ENCODE results near the gene CD300H. TPM values are rescaled to one million over a fixed set of nuclear protein-coding genes. Genes with fewer than 3 reads are reported as not detected.
A peak's percentile ranks its signal among the peaks of the same experiment; 100 is the strongest.

CD300H gene
- total RNA-seq, 4 donors from 2014 or later, result not detected

- no peak overlapping the region for H3K27ac ChIP-seq
- DNase-seq (ENCODE audit: low spot score in 2 of 2), result no peak
- no peak overlapping the region for H3K4me3 ChIP-seq
- H3K4me1 ChIP-seq, result peaks cover 30% of the 10 kb centered on the region
- no peaks in the 10 kb centered on the region for H3K9me3 ChIP-seq
- 25% methylated on average over 1 of the region's 1 CpG for WGBS
- TF ChIP-seq CTCF (IDR thresholded peaks at IDR 0.05), result no peak
- TF ChIP-seq POLR2AphosphoS5 (IDR thresholded peaks at IDR 0.05), result no peak
- TF ChIP-seq EP300 (IDR thresholded peaks at IDR 0.05), result no peak
- no peak for TF ChIP-seq POLR2A (IDR thresholded peaks at IDR 0.05)
- H3K27me3 ChIP-seq, result peaks cover 12% of the 10 kb centered on the region
- no peaks in the 10 kb centered on the region for H3K36me3 ChIP-seq
Measured at GRCh38 chr17:74607221-74607620, 39.9 kb upstream of the CD300H start.

- DNase-seq (ENCODE audit: low spot score in 2 of 2), result no peak
- peaks cover 30% of the 10 kb centered on the region for H3K4me1 ChIP-seq
- WGBS, result 81% methylated on average over 4 of the region's 8 CpGs
- H3K27me3 ChIP-seq, result peaks cover 7% of the 10 kb centered on the region
- no peaks in the 10 kb centered on the region for H3K9me3 ChIP-seq
- no peaks in the 10 kb centered on the region for H3K36me3 ChIP-seq
- no peak overlapping the region for H3K4me3 ChIP-seq
- no peak for TF ChIP-seq CTCF (IDR thresholded peaks at IDR 0.05)
- H3K27ac ChIP-seq, result no peak overlapping the region
Measured at GRCh38 chr17:74606050-74606449, 38.7 kb upstream of the CD300H start.

GRCh38 chr17:74605361-74605760, 38.1 kb upstream of the CD300H start:
- H3K27ac ChIP-seq, result peak overlapping the region; percentile 87
- no peak overlapping the region for H3K4me3 ChIP-seq
- H3K9me3 ChIP-seq, result no peaks in the 10 kb centered on the region
- WGBS, result 13% methylated on average over 10 of the region's 10 CpGs
- peaks cover 4% of the 10 kb centered on the region for H3K27me3 ChIP-seq
- TF ChIP-seq CTCF (IDR thresholded peaks at IDR 0.05) (no peak), POLR2AphosphoS5 (IDR thresholded peaks at IDR 0.05) (peak in 1 of 3 donors; percentile 55)
- H3K36me3 ChIP-seq, result no peaks in the 10 kb centered on the region
- peak in 1 of 2 donors; percentile 77 for DNase-seq (ENCODE audit: low spot score in 2 of 2)
- H3K4me1 ChIP-seq, result peaks cover 30% of the 10 kb centered on the region

- no peak for DNase-seq (ENCODE audit: low spot score in 2 of 2)
- Histone ChIP-seq H3K4me1 (peaks cover 30% of the 10 kb centered on the region), H3K27ac (peak overlapping the region; percentile 87), H3K9me3 (no peaks in the 10 kb centered on the region), H3K4me3 (no peak overlapping the region), H3K36me3 (no peaks in the 10 kb centered on the region), H3K27me3 (no peaks in the 10 kb centered on the region)
- no peak for TF ChIP-seq CTCF (IDR thresholded peaks at IDR 0.05)
- TF ChIP-seq POLR2AphosphoS5 (IDR thresholded peaks at IDR 0.05), result no peak
- no peak for TF ChIP-seq EP300 (IDR thresholded peaks at IDR 0.05)
- TF ChIP-seq POLR2A (IDR thresholded peaks at IDR 0.05), result no peak
- WGBS, result 51% methylated on average over 10 of the region's 10 CpGs
Measured at GRCh38 chr17:74604761-74605160, 37.5 kb upstream of the CD300H start.

- H3K36me3 ChIP-seq, result no peaks in the 10 kb centered on the region
- peaks cover 2% of the 10 kb centered on the region for H3K27me3 ChIP-seq
- H3K27ac ChIP-seq, result peak overlapping the region; percentile 87
- no peaks in the 10 kb centered on the region for H3K9me3 ChIP-seq
- WGBS, result 93% methylated on average over 2 of the region's 6 CpGs
- no peak for TF ChIP-seq CTCF (IDR thresholded peaks at IDR 0.05)
- TF ChIP-seq POLR2AphosphoS5 (IDR thresholded peaks at IDR 0.05), result no peak
- TF ChIP-seq POLR2A (IDR thresholded peaks at IDR 0.05), result no peak
- no peak for TF ChIP-seq EP300 (IDR thresholded peaks at IDR 0.05)
- H3K4me3 ChIP-seq, result no peak overlapping the region
- DNase-seq (ENCODE audit: low spot score in 2 of 2), result no peak
- H3K4me1 ChIP-seq, result peaks cover 32% of the 10 kb centered on the region
Measured at GRCh38 chr17:74604200-74604599, 36.9 kb upstream of the CD300H start.
